UCSD-AML1 (cell line): Measurements from ENCODE around the gene ATL1.

ENCODE experiments used
- DNase-seq: peaks from one replicate; lab custom pipeline; 2025; ENCODE audit not compliant: unreplicated experiment; lab: John Stamatoyannopoulos, UW

ATL1 gene

DNA sequence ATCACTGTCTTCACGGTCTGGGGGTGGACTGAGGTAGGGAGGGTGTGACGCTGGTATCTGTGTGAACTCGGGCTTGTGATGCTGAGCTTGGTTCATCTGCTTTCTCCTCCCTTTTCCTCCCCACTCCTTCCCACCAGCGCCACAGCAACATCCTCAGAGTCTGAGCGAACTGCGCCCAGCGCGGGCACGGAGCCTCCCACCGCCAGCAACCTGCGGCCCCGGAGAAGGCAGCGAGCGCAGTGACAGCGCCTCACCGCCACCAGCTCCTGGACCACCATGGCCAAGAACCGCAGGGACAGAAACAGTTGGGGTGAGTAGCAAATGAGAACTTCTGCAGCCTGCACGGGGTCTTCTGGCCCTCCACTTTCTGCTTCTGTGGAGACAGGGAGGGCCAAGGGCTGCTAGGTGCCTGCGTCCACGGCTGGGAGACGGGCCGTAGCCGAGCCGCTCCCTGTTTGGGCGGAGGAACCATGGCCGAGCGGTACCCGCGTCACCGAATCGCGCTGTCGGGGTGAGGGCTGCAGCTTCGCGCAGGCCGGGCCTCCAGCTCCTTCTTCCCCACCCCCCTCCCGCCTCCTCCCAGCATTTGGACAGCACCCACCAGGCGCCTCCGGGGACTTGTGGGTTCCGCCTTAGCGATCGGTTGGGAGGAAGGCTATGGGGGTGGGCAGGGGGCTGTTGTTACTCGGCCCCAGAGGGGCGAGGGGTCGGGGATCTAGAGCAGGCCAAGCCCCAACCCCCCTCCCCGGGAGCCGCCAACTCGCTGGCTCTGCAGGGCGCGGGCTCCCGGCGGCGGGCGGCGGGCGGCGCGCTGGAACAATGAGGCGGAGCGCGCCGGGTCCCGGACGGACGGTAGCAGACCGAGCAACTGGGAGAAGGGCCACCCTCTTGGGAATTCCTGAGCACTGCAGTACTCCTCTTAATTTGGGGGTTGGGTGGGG, at the start of gene ATL1:
ATL1 (plus strand) TSS at position 156 of the 941 bp plus-strand sequence; CDS start at position 277, 121 bp downstream.
- DNase-seq: peak; percentile 34

DNA sequence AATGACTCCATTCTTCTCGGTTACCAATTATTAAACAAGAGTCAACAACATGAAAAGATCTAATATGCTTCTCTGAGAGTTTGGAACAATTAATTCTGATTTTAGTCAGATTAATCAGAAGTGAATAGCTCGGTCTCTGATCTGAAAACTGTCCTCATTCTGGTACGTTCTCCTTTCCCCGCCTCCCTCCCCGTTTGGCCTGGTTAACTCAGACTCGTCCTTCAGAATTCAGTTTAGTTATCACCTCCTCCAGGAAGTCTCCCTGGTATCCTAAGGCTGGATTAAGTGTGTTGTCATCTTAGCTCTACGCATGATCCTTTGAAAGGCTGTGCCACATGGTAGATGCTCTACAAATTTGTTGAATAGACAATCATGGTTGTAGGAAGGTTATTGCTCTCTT, 49.8 kb upstream of the ATL1 start:
- DNase-seq: no peak

GRCh38 chr14:50512463-50512862, 47.5 kb upstream of the ATL1 start:
- no peak for DNase-seq

DNA sequence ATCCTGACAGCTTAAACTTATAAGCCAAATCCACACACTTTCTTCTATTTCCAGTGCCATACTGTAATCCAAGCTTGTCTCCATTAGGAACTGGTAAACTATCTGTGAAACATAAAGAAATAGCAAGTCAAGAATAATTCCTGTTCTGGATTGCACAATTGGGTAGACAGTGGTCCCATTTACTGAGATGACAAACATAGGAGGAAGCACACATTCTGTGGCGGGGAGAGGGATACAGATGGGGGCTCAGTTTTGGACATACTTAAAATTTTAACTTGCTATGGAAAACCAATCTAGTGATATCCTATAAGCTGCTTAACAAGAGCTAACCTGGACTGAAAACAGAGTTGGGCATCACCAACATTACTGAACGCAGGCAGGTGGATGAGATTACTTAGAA, 43.9 kb upstream of the ATL1 start:
- no peak for DNase-seq

GRCh38 chr14:50520947-50521815, 38.8 kb upstream of the ATL1 start:
- no peak for DNase-seq

- no peak for DNase-seq
Measured at GRCh38 chr14:50521912-50522341, 38.0 kb upstream of the ATL1 start.

GRCh38 chr14:50523271-50524041, 36.5 kb upstream of the ATL1 start:
- no peak for DNase-seq

DNA sequence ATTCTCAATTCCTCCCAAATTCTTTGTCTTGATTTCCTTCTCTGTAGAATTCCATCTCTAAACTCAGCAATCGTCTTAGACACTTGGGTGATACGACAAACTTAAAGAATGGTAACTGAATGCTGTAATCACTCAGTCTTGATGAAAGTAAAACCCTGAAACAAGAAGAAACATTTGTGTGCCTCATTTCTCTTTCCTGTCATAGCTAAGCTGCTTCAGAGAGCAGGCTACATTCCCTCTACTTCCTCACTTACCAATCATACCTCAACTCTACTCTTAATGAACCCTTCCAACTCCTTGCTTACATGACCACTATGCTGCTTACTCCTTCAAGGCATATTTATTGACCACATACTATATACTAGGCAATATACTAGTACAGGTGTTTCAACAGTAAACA, 35.9 kb upstream of the ATL1 start:
- no peak for DNase-seq

DNA sequence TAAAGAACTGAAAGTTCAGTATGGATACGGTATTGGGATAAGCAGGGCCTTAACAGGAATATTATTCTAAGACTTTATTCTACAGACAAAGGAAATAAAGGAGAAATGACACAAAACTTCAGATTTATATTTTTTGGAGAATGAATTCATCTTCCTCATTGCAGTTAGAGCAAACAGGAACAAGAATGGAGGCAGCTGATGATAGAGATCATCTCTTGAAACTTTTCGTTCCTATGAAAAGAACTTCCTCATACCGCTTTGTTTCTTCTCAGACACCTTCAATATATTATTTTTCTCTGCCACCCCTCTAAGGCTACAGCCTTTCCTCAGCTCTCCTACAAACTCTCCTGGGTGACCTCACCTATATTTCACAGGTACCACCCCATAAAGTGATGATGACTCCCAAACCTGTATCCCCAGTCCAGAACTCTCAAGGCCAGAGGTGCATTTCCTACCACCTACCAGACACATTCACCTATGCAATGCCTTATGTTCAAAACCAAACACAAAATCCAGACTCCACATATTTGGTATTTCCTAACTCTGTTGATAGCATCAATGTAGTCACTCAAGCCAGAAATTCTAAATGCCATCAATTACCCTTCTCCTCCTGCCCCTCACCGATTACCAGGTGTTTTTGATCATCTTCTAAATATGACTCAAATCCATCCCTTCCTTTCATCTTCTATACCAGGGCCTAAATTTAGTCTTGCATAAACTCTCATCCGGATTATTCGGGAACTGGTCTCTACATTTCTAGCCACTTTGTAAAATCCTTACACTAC, 35.0 kb upstream of the ATL1 start:
- no peak for DNase-seq

- DNase-seq: no peak
Measured at GRCh38 chr14:50528000-50528399, 31.9 kb upstream of the ATL1 start.

GRCh38 chr14:50529288-50530179, 30.4 kb upstream of the ATL1 start:
- no peak for DNase-seq

GRCh38 chr14:50530358-50530757, 29.6 kb upstream of the ATL1 start:
- no peak for DNase-seq

DNA sequence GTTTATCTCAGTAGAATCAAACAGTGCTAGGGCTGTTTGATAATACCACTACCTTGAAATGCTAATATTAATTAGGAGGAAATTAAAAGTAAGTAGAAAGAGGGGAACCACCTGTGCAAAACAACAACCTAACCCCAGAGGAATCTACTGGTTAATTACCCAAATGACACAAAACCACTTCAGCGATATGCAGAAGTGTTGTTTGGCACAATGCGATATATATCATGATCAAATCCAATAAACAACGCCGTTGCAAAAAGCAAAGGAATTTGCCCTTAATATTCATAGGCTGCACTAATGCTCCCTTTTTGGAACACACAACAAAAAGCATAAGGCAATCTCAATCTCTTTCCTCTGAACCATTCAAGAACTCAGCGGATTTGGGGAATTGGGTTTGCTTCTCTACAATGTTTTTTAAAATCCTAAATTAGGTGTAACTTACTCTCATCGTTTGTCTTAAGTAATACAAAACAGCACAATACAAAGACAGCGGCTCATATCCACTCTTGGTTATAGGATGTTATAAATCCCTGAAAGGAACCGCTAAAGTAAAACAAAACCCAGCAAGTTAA, 29.1 kb upstream of the ATL1 start:
- no peak for DNase-seq

DNA sequence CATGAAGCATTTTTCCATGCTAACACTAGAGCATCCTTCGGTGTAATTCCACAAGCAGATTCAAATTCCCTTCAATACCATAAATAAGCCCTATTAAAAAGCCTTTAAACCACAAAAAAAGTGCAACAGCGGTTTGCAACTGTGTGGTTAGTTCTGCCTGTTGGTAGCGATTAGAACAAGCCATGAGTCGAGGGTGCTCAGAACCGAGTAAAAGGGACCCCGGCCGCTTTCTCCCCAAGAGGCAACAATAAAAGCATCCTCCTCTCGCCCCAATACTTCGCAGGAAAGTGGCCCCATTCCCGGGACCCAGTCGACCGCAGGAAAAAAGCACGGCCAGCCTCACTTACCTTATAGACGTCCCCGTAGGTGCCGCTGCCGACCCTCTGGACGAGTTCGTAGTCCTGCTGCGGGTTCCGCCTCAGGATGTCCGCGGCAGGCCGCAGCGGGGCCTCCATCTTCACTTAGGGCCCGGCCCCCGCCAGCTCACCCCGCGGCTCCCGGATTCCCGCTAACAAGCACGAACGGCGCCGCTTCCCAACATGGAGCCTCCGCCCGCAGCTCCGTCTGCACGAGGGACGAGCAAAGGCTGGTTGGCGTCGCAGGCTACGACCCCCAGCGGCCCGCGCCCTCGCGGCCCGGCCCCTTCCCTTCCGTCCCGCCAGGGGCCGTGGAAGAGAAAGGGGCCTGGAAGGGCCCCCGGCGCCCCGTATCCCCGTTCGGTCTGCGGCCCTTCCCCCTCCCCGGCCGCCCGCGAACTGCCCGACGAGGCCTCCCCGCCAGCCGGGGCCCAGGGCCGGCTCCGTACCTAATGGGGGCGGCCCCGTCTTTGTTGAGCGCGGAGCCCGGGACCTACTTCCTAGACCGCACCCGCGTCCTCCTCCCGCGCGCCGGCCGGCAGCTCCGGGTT, 28.1 kb upstream of the ATL1 start:
- DNase-seq: peak; percentile 63

GRCh38 chr14:50532502-50533240, 27.3 kb upstream of the ATL1 start, which contains the start of gene MAP4K5:
Gene MAP4K5 (minus strand): TSS chr14:50532569. CDS start chr14:50532049, 520 bp downstream.
- peak; percentile 90 for DNase-seq

DNA sequence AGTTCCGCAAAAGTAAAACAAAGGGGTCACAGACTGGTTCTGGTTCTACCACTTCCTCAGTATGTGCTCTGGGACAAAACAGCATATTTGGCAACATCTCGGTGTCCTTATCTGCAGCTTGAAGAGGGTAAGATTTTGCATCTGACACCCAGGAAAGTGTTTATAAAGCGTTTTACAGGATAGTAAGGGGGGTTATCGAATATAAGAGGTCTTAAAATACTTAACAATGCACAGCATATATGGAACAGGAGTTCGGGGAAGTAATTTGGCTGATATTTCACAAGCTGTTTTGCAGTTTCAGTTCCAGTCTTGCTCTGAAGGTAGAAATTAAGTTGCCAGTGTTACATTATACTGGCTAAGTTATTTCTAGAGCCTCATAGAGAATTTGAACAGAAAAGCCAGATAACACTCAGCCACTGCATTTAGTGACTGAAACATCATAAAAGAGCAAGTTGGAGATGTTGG, 26.7 kb upstream of the ATL1 start:
- no peak for DNase-seq

GRCh38 chr14:50533806-50534205, 26.1 kb upstream of the ATL1 start:
- no peak for DNase-seq
